ENCODE data around the gene ITGBL1.

ITGBL1 gene

GRCh38 chr13:101473458-101473857, 21.0 kb downstream of the ITGBL1 start:
- TF ChIP-seq, protein P1, sequence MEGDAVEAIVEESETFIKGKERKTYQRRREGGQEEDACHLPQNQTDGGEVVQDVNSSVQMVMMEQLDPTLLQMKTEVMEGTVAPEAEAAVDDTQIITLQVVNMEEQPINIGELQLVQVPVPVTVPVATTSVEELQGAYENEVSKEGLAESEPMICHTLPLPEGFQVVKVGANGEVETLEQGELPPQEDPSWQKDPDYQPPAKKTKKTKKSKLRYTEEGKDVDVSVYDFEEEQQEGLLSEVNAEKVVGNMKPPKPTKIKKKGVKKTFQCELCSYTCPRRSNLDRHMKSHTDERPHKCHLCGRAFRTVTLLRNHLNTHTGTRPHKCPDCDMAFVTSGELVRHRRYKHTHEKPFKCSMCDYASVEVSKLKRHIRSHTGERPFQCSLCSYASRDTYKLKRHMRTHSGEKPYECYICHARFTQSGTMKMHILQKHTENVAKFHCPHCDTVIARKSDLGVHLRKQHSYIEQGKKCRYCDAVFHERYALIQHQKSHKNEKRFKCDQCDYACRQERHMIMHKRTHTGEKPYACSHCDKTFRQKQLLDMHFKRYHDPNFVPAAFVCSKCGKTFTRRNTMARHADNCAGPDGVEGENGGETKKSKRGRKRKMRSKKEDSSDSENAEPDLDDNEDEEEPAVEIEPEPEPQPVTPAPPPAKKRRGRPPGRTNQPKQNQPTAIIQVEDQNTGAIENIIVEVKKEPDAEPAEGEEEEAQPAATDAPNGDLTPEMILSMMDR (IDR thresholded peaks at IDR 0.05; ENCODE audit: borderline replicate concordance, insufficient read depth, low read depth, low read length): no peak
- H3K4me3 ChIP-seq (ENCODE audit: low read depth, low read length): no peak overlapping the region

DNA sequence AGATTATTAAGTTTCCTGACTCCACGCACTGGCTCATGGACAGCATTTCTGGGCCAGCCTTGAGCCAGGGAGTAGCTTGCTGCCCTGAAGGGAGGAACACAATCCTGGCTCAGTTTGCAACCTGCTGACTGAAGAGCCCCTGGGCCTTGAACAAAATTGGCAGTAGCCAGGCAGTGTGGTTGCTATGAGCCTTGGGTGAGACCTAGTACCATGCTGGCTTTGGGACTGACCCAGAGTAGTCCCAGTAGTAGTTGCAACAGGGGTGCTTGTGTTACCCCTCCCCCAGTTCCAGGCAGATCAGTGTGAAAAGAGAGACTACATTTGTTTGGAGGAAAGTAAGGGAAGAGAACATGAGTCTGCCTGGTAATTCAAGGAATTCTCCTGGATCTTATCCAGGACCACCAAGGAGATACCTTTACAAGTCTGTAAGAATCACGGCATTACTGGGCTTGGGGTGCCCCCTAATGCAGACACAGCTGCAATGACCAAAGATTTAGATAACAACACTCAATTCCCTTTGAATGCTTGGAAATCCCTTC, 22.0 kb downstream of the ITGBL1 start:
- TF ChIP-seq, protein P1 (IDR thresholded peaks at IDR 0.05; ENCODE audit: borderline replicate concordance, insufficient read depth, low read depth, low read length): no peak
- no peak overlapping the region for H3K4me3 ChIP-seq (ENCODE audit: low read depth, low read length)

GRCh38 chr13:101475536-101475935, 23.1 kb downstream of the ITGBL1 start:
- no peak overlapping the region for H3K4me3 ChIP-seq (ENCODE audit: low read depth, low read length)
- TF ChIP-seq, protein P1 (IDR thresholded peaks at IDR 0.05; ENCODE audit: borderline replicate concordance, insufficient read depth, low read depth, low read length): no peak

GRCh38 chr13:101481421-101481820, 28.9 kb downstream of the ITGBL1 start:
- TF ChIP-seq, protein P1 (IDR thresholded peaks at IDR 0.05; ENCODE audit: borderline replicate concordance, insufficient read depth, low read depth, low read length): no peak
- H3K4me3 ChIP-seq (ENCODE audit: low read depth, low read length): no peak overlapping the region

GRCh38 chr13:101486708-101487437, 34.4 kb downstream of the ITGBL1 start:
- no peak overlapping the region for H3K4me3 ChIP-seq (ENCODE audit: low read depth, low read length)
- TF ChIP-seq, protein P1 (IDR thresholded peaks at IDR 0.05; ENCODE audit: borderline replicate concordance, insufficient read depth, low read depth, low read length): no peak

GRCh38 chr13:101487438-101487830, 35.0 kb downstream of the ITGBL1 start:
- TF ChIP-seq, protein P1 (IDR thresholded peaks at IDR 0.05; ENCODE audit: borderline replicate concordance, insufficient read depth, low read depth, low read length): no peak
- no peak overlapping the region for H3K4me3 ChIP-seq (ENCODE audit: low read depth, low read length)

DNA sequence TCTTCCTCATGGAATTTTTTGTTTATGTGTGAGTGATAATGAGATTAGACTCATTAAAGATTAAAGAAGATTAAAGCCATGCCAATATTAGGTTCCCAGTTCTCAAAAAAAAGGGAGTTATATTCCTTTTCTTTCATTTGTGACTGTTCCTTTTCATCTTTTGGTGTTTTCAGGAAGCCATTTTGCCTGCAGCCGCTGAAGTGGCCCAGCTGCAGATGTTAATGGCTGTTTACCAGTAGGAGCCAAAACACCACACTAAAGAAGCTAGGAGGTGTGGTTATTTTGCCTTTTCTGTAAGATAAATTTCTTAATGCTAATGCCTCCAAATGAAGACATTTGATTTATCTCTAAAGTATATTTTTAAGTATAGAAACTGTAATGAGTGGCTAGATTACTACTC, 36.3 kb downstream of the ITGBL1 start:
- H3K4me3 ChIP-seq (ENCODE audit: low read depth, low read length): no peak overlapping the region
- TF ChIP-seq, protein P1 (IDR thresholded peaks at IDR 0.05; ENCODE audit: borderline replicate concordance, insufficient read depth, low read depth, low read length): no peak
